HepG2 (cell line): ENCODE measurements around the gene DEUP1. TPM values are rescaled to one million over a fixed set of nuclear protein-coding genes. Genes with fewer than 3 reads are reported as not detected.
A peak's percentile ranks its signal among the peaks of the same experiment; 100 is the strongest.

Experiments used
- ATAC-seq: fragments of 200-7000 bp; cut with Tn5 transposase; 3 replicates; pipeline ENCODE4 v1.9.1; 2020; ENCODE audit warnings: mild to moderate bottlenecking, moderate library complexity
- BruUV-seq: library from RNA; stranded (reverse); fragments of 400-500 nt; replicated peaks from 2 replicates; lab custom pipeline; 2021; lab: Mats Ljungman, UMichigan
- CTCF ChIA-PET: fragments of 300-600 bp; formaldehyde crosslinking; extraction: SDS; loops from one replicate; lab custom pipeline; 2021; ENCODE audit warnings: low total read pairs, inconsistent platforms, low intra/inter-chr PET ratio; lab: Yijun Ruan, JAX
- POLR2A ChIA-PET: fragments of 350-600 bp; sonication (Branson Sonifier 250); formaldehyde crosslinking; loops from one replicate; lab custom pipeline; 2020; ENCODE audit warnings: antibody characterized with exemption, inconsistent platforms; lab: Yijun Ruan, JAX
- DNase-seq: peaks from one replicate; pipeline ENCODE4 v3.0.0-alpha.2; 2015; ENCODE audit warnings: low spot score
- FAIRE-seq: peaks from 3 replicates; lab custom pipeline; 2011; peaks lifted over from hg19 to GRCh38; lab: Jason Lieb, UNC
- H2AFZ ChIP-seq: one replicate; pipeline ENCODE4 v1.6.1; 2011; ENCODE audit warnings: low read length, inconsistent platforms
- H3K27ac ChIP-seq: fragments of 300-600 bp; 3 replicates; pipeline ENCODE4 v1.8.0; 2011; ENCODE audit warnings: mixed run types, mild to moderate bottlenecking, mixed read lengths, low read length, inconsistent platforms; ENCODE audit not compliant: insufficient read depth; ENCODE audit errors: extremely low read length
- H3K27me3 ChIP-seq, 2 experiments: fragments of 200-600 bp in 1 of 2; 2 replicates in 1 of 2; 3 replicates in 1 of 2; pipeline versions ENCODE4 v1.6.0 to v1.8.0; 2011; ENCODE audit warnings: low read length in 2 of 2, mild to moderate bottlenecking in 2 of 2, moderate library complexity in 2 of 2, inconsistent platforms in 1 of 2; ENCODE audit not compliant: insufficient read depth in 2 of 2, control insufficient read depth in 1 of 2
- H3K36me3 ChIP-seq, 2 experiments: fragments of 200-600 bp in 1 of 2; replicated peaks in 1 of 2; 2 replicates in 1 of 2; 3 replicates in 1 of 2; pipeline versions ENCODE4 v1.5.1 to v1.8.0; 2011; ENCODE audit warnings: low read length in 2 of 2, inconsistent platforms in 1 of 2; ENCODE audit not compliant: insufficient read depth in 2 of 2, control insufficient read depth in 1 of 2
- H3K4me1 ChIP-seq: 2 replicates; pipeline ENCODE4 v1.5.1; 2012; ENCODE audit warnings: low read length, inconsistent platforms; ENCODE audit not compliant: insufficient read depth
- H3K4me2 ChIP-seq: 2 replicates; pipeline ENCODE4 v1.6.0; 2011; ENCODE audit warnings: low read depth, low read length, inconsistent platforms
- H3K4me3 ChIP-seq, 3 experiments: fragments of 200-600 bp in 1 of 3; sonication (generic), shearing (Covaris generic) in 1 of 3; replicated peaks in 1 of 3; 2 replicates each; pipeline ENCODE4 v1.5.1; 2011 to 2016; ENCODE audit warnings: low read length in 3 of 3, inconsistent platforms in 2 of 3, low read depth in 2 of 3, mild to moderate bottlenecking in 2 of 3, control low read depth in 1 of 3, mixed read lengths in 1 of 3; ENCODE audit not compliant: insufficient read depth in 1 of 3
- H3K79me2 ChIP-seq: one replicate; pipeline ENCODE4 v1.6.1; 2011; ENCODE audit warnings: low read length, inconsistent platforms; ENCODE audit not compliant: insufficient read depth
- H3K9ac ChIP-seq: 2 replicates; pipeline ENCODE4 v1.6.0; 2011; ENCODE audit warnings: mild to moderate bottlenecking, low read depth, low read length, inconsistent platforms; ENCODE audit not compliant: insufficient read depth
- H3K9me3 ChIP-seq: 2 replicates; pipeline ENCODE4 v1.5.1; 2012; ENCODE audit warnings: mild to moderate bottlenecking, low read length
- H4K20me1 ChIP-seq: 2 replicates; pipeline ENCODE4 v1.6.0; 2011; ENCODE audit warnings: inconsistent platforms, mild to moderate bottlenecking, low read length, moderate library complexity; ENCODE audit not compliant: insufficient read depth
- ATF4 ChIP-seq, 2 experiments: fragments of 450-650 bp in 1 of 2; sonication (generic) in 1 of 2; formaldehyde crosslinking; IDR thresholded peaks; 2 replicates each; pipeline versions ENCODE4 v1.5.0 to v1.8.0; 2020 to 2022; ENCODE audit warnings: mild to moderate bottlenecking in 1 of 2, missing genetic modification reagents in 1 of 2
- CHD4 ChIP-seq: fragments of 200-600 bp; sonication (generic); IDR thresholded peaks from 2 replicates; pipeline ENCODE4 v1.7.0; 2017; ENCODE audit warnings: mild to moderate bottlenecking, low read length, borderline replicate concordance
- KIAA2018 ChIP-seq: sonication (generic); formaldehyde crosslinking; IDR thresholded peaks from 2 replicates; pipeline ENCODE4 v1.5.0; 2020; ENCODE audit warnings: mild to moderate bottlenecking, missing genetic modification reagents, borderline replicate concordance
- THAP11 ChIP-seq: IDR thresholded peaks from 2 replicates; pipeline ENCODE4 v1.6.1; 2016; ENCODE audit warnings: missing biosample characterization, missing genetic modification reagents
- ZNF362 ChIP-seq: sonication (generic); formaldehyde crosslinking; IDR thresholded peaks from 2 replicates; pipeline ENCODE4 v1.4.0; 2020; ENCODE audit warnings: missing genetic modification reagents, mild to moderate bottlenecking, borderline replicate concordance
- WGBS: methylation state at CpG from one replicate; pipeline ENCODE4 v1.1.6; 2017; ENCODE audit warnings: low lambda C conversion rate; 5-methylcytosine and 5-hydroxymethylcytosine counted together
- in situ Hi-C: cut with HindIII; loops from 2 replicates; pipeline ENCODE4 v1.10.0; 2017; ENCODE audit warnings: low pct_unique_long_range_greater_than_20kb; ENCODE audit not compliant: extremely low pct_ligation_motif_present
- intact Hi-C: fragments of 100-400 bp; cut with micrococcal nuclease; formaldehyde crosslinking; loops from one replicate; pipeline ENCODE4 v1.10.0; 2022; ENCODE audit not compliant: unreplicated experiment
- polyA plus RNA-seq, 8 experiments: library from polyadenylated mRNA; depleted of rRNA in 3 of 8; stranded (reverse) in 7 of 8; unstranded in 1 of 8; fragments of >200 nt; fragmentation: Illumina TruSeq in 4 of 8; extraction: Trizol in 4 of 8; gene quantifications; 2 replicates each; pipeline versions ENCODE4 v1.2.1 to v1.2.3, GENCODE V29; 2011 to 2016; ENCODE audit warnings: low read depth in 4 of 8, missing spikeins in 1 of 8, mixed read lengths in 1 of 8; ENCODE audit not compliant: insufficient read depth in 1 of 8
- total RNA-seq, 5 experiments: library from RNA; depleted of rRNA; stranded (reverse); fragments of >200 nt; fragmentation: Illumina TruSeq; extraction: Trizol; gene quantifications; 2 replicates each; pipeline ENCODE4 v1.2.3, GENCODE V29; 2016; ENCODE audit warnings: low read depth in 1 of 5

Gene DEUP1
- total and polyA plus RNA-seq, 2 of the 13 experiments (the other 11 are each of a cell fraction or from before 2014, with no cell fraction given): not detected

- no peaks in the 10 kb centered on the region for H3K79me2 ChIP-seq
- intact Hi-C loops: no loop called here
- no peak for FAIRE-seq
- no peak overlapping the region for H3K27ac ChIP-seq
- 16% methylated on average over 2 of the region's 2 CpGs for WGBS
- no peak overlapping the region for H3K4me3 ChIP-seq
- H4K20me1 ChIP-seq: no peaks in the 10 kb centered on the region
- H2AFZ ChIP-seq: no peak overlapping the region
- no peak overlapping the region for H3K9ac ChIP-seq
- ChIA-PET POLR2A (no interaction called here), CTCF (no interaction called here)
- H3K27me3 ChIP-seq: no peaks in the 10 kb centered on the region
- in situ Hi-C loops: no loop called here
- TF ChIP-seq KIAA2018 (no peak), CHD4 (no peak), ATF4 (CRISPR knock-in tag; IDR thresholded peaks at IDR 0.05) (peak in 1 of 2 experiments; percentile 81; a peak in 2 of 4 replicates), ZNF362 (CRISPR knock-in tag) (peak; percentile 21; the same call in 1 of the 2 replicates), THAP11 (CRISPR knock-in tag) (no peak)
- TF ChIP-seq, all 625 proteins: peak for 2
- DNase-seq (peak; percentile 9), ATAC-seq (no peak)
- no peak overlapping the region for H3K4me2 ChIP-seq
- no peaks in the 10 kb centered on the region for H3K36me3 ChIP-seq
- no peaks in the 10 kb centered on the region for H3K9me3 ChIP-seq
- 0 out of 2 replicates have a peak, but pooled peaks cover 6% of the 10 kb centered on the region for H3K4me1 ChIP-seq
- BruUV-seq: no TSS peak
These were observed 14.4 kb downstream of the DEUP1 start for GRCh38 chr11:93344855-93345333.
